HEK293 (cell line): ENCODE results near the gene KRT13.

ENCODE experiments used
- CTCF ChIA-PET: fragments of 350-600 bp; formaldehyde crosslinking; extraction: SDS; loops from one replicate; lab custom pipeline; 2021; ENCODE audit warnings: antibody characterized with exemption; lab: Yijun Ruan, JAX
- POLR2A ChIA-PET: fragments of 300-600 bp; formaldehyde crosslinking; extraction: SDS; loops from one replicate; lab custom pipeline; 2020; ENCODE audit warnings: antibody characterized with exemption, inconsistent platforms; lab: Yijun Ruan, JAX
- H3K27ac ChIP-seq: fragments of 200-500 bp; sonication (Bioruptor generic); 2 replicates; pipeline ENCODE4 v1.5.1; 2014; ENCODE audit warnings: low read depth, low read length, control low read depth, inconsistent platforms; ENCODE audit errors: extremely low read depth
- H3K36me3 ChIP-seq, 2 experiments: fragments of 200-500 bp in 1 of 2; sonication (Bioruptor generic) in 1 of 2; 1 replicate in 1 of 2; 2 replicates in 1 of 2; pipeline ENCODE4 v1.5.1; 2014 to 2017; ENCODE audit warnings: inconsistent platforms in 2 of 2, low read length in 2 of 2; ENCODE audit not compliant: control insufficient read depth in 2 of 2, insufficient read depth in 1 of 2
- H3K4me1 ChIP-seq: fragments of 200-500 bp; sonication (Bioruptor generic); 2 replicates; pipeline ENCODE4 v1.5.1; 2014; ENCODE audit warnings: mild to moderate bottlenecking, low read length, inconsistent platforms; ENCODE audit not compliant: control insufficient read depth, insufficient read depth
- H3K4me3 ChIP-seq: 2 replicates; pipeline ENCODE4 v1.5.1; 2011; ENCODE audit warnings: low read depth, mild to moderate bottlenecking, control low read depth, low read length, moderate library complexity
- H3K9me3 ChIP-seq: fragments of 200-500 bp; sonication (Bioruptor generic); 2 replicates; pipeline ENCODE4 v1.5.1; 2014; ENCODE audit warnings: low read depth, low read length, inconsistent platforms; ENCODE audit not compliant: control insufficient read depth, insufficient read depth
- BCL11A ChIP-seq: fragments of 450-650 bp; formaldehyde crosslinking; IDR thresholded peaks from 2 replicates; pipeline ENCODE4 v1.5.1; 2016; ENCODE audit warnings: low read depth, missing biosample characterization, missing genetic modification characterization
- BCL11B ChIP-seq: fragments of 450-650 bp; formaldehyde crosslinking; IDR thresholded peaks from 2 replicates; pipeline ENCODE4 v1.5.1; 2016; ENCODE audit warnings: low read depth, missing biosample characterization, missing genetic modification characterization
- GLIS1 ChIP-seq: fragments of 450-650 bp; formaldehyde crosslinking; IDR thresholded peaks from 2 replicates; pipeline ENCODE4 v1.5.1; 2016; ENCODE audit warnings: missing biosample characterization, missing genetic modification characterization
- GLIS2 ChIP-seq: fragments of 450-650 bp; formaldehyde crosslinking; IDR thresholded peaks from 2 replicates; pipeline ENCODE4 v1.5.1; 2016; ENCODE audit warnings: missing biosample characterization, missing genetic modification characterization
- IKZF3 ChIP-seq: fragments of 450-650 bp; IDR thresholded peaks from 2 replicates; pipeline ENCODE4 v1.5.0; 2018; ENCODE audit warnings: missing biosample characterization, mild to moderate bottlenecking, missing genetic modification characterization, moderate library complexity
- KLF1 ChIP-seq: fragments of 450-650 bp; formaldehyde crosslinking; IDR thresholded peaks from 2 replicates; pipeline ENCODE4 v1.5.1; 2016; ENCODE audit warnings: missing biosample characterization, missing genetic modification characterization
- PATZ1 ChIP-seq: fragments of 450-650 bp; formaldehyde crosslinking; IDR thresholded peaks from 2 replicates; pipeline ENCODE4 v1.5.1; 2016; ENCODE audit warnings: missing biosample characterization, missing genetic modification characterization
- PBX3 ChIP-seq: sonication (generic); formaldehyde crosslinking; IDR thresholded peaks from 2 replicates; pipeline ENCODE4 v1.8.1; 2022; ENCODE audit warnings: mild to moderate bottlenecking, moderate library complexity, missing genetic modification reagents
- SP7 ChIP-seq: fragments of 450-650 bp; formaldehyde crosslinking; IDR thresholded peaks from 2 replicates; pipeline ENCODE4 v1.5.1; 2016; ENCODE audit warnings: missing biosample characterization, missing genetic modification characterization
- YY1 ChIP-seq: fragments of 450-650 bp; formaldehyde crosslinking; IDR thresholded peaks from 2 replicates; pipeline ENCODE4 v1.5.1; 2018; ENCODE audit warnings: missing biosample characterization, missing genetic modification characterization
- ZBTB20 ChIP-seq: fragments of 450-650 bp; formaldehyde crosslinking; IDR thresholded peaks from 2 replicates; pipeline ENCODE4 v1.5.1; 2016; ENCODE audit warnings: missing biosample characterization, missing genetic modification characterization
- ZBTB21 ChIP-seq: fragments of 450-650 bp; formaldehyde crosslinking; IDR thresholded peaks from 2 replicates; pipeline ENCODE4 v1.5.1; 2017; ENCODE audit warnings: missing biosample characterization, missing genetic modification characterization
- ZIC2 ChIP-seq: fragments of 450-650 bp; formaldehyde crosslinking; IDR thresholded peaks from 2 replicates; pipeline ENCODE4 v1.5.1; 2016; ENCODE audit warnings: missing biosample characterization, missing genetic modification characterization
- ZNF157 ChIP-seq: fragments of 450-650 bp; formaldehyde crosslinking; IDR thresholded peaks from 2 replicates; pipeline ENCODE4 v1.5.1; 2016; ENCODE audit warnings: missing biosample characterization, missing genetic modification characterization
- ZNF16 ChIP-seq: fragments of 450-650 bp; formaldehyde crosslinking; IDR thresholded peaks from 2 replicates; pipeline ENCODE4 v1.5.1; 2016; ENCODE audit warnings: low read depth, missing biosample characterization, missing genetic modification characterization
- ZNF302 ChIP-seq: fragments of 450-650 bp; formaldehyde crosslinking; IDR thresholded peaks from 2 replicates; pipeline ENCODE4 v1.5.1; 2016; ENCODE audit warnings: missing biosample characterization, missing genetic modification characterization, low read depth
- ZNF311 ChIP-seq: fragments of 450-650 bp; formaldehyde crosslinking; IDR thresholded peaks from 2 replicates; pipeline ENCODE4 v1.5.1; 2017; ENCODE audit warnings: missing biosample characterization, missing genetic modification characterization, borderline replicate concordance
- ZNF335 ChIP-seq: fragments of 450-650 bp; formaldehyde crosslinking; conservative IDR thresholded peaks from 2 replicates; pipeline ENCODE4 v1.5.1; 2016; ENCODE audit warnings: missing biosample characterization, missing genetic modification characterization
- ZNF341 ChIP-seq: fragments of 450-650 bp; formaldehyde crosslinking; IDR thresholded peaks from 2 replicates; pipeline ENCODE4; 2016; ENCODE audit warnings: low read depth, missing biosample characterization, missing genetic modification characterization
- ZNF37A ChIP-seq: fragments of 450-650 bp; IDR thresholded peaks from 2 replicates; pipeline ENCODE4 v1.5.1; 2018; ENCODE audit warnings: missing biosample characterization, missing genetic modification characterization
- ZNF423 ChIP-seq: fragments of 450-650 bp; formaldehyde crosslinking; IDR thresholded peaks from 2 replicates; pipeline ENCODE4 v1.5.1; 2016; ENCODE audit warnings: missing biosample characterization, missing genetic modification characterization
- ZNF449 ChIP-seq: fragments of 450-650 bp; formaldehyde crosslinking; IDR thresholded peaks from 2 replicates; pipeline ENCODE4 v1.5.1; 2017; ENCODE audit warnings: missing biosample characterization, mild to moderate bottlenecking, missing genetic modification characterization, moderate library complexity
- ZNF580 ChIP-seq: fragments of 450-650 bp; formaldehyde crosslinking; IDR thresholded peaks from 2 replicates; pipeline ENCODE4 v1.5.1; 2016; ENCODE audit warnings: missing biosample characterization, missing genetic modification characterization
- ZNF623 ChIP-seq: fragments of 450-650 bp; formaldehyde crosslinking; IDR thresholded peaks from 2 replicates; pipeline ENCODE4 v1.5.1; 2016; ENCODE audit warnings: missing biosample characterization, missing genetic modification characterization
- ZNF629 ChIP-seq: fragments of 450-650 bp; formaldehyde crosslinking; IDR thresholded peaks from 2 replicates; pipeline ENCODE4 v1.5.1; 2017; ENCODE audit warnings: missing biosample characterization, missing genetic modification characterization
- ZNF654 ChIP-seq: fragments of 450-650 bp; formaldehyde crosslinking; IDR thresholded peaks from 2 replicates; pipeline ENCODE4 v1.5.1; 2016; ENCODE audit warnings: low read depth, missing biosample characterization, missing genetic modification characterization
- ZNF664 ChIP-seq: fragments of 450-650 bp; formaldehyde crosslinking; IDR thresholded peaks from 2 replicates; pipeline ENCODE4 v1.5.1; 2016; ENCODE audit warnings: missing biosample characterization, missing genetic modification characterization
- ZNF704 ChIP-seq: fragments of 450-650 bp; formaldehyde crosslinking; IDR thresholded peaks from 2 replicates; pipeline ENCODE4 v1.5.1; 2016; ENCODE audit warnings: missing biosample characterization, missing genetic modification characterization
- ZXDB ChIP-seq: fragments of 450-650 bp; formaldehyde crosslinking; IDR thresholded peaks from 2 replicates; pipeline ENCODE4 v1.5.1; 2016; ENCODE audit warnings: missing biosample characterization, missing genetic modification characterization

KRT13 gene

GRCh38 chr17:41496803-41497484, 8.5 kb downstream of the KRT13 start (continued):
- TF ChIP-seq ZNF629 (0 out of 2 replicates have a peak, but pooled peaks have one; percentile 11), ZNF157 (tag by site-specific recombination) (no peak), ZNF16 (tag by site-specific recombination) (no peak), ZNF335 (tag by site-specific recombination) (no peak), KLF1 (peak; percentile 71), ZNF302 (tag by site-specific recombination) (no peak), BCL11A (no peak), PBX3 (CRISPR knock-in tag) (peak; percentile 57; the same call in 1 of the 2 replicates), ZNF654 (peak; percentile 79), IKZF3 (tag by site-specific recombination) (0 out of 2 replicates have a peak, but pooled peaks have one; percentile 15), ZNF341 (peak; percentile 53)

GRCh38 chr17:41494524-41494923, 10.9 kb downstream of the KRT13 start:
- Histone ChIP-seq H3K36me3 (no peaks in the 10 kb centered on the region), H3K4me1 (peaks cover 6% of the 10 kb centered on the region), H3K27ac (no peak overlapping the region), H3K9me3 (no peaks in the 10 kb centered on the region), H3K4me3 (no peak overlapping the region)
- CTCF ChIA-PET, result interaction anchor here (0.6 to 7.3 kb wide), 16 partner anchors 8 to 1769 kb away, joined by 3 to 63 read pairs (median 5); partner anchors contain the start of genes KRT13 and KRT17
- POLR2A ChIA-PET, result interaction anchor here (0.5 kb wide), 1 partner anchor 671 kb away, joined by 3 read pairs; no protein-coding TSS in a partner anchor
- TF ChIP-seq GLIS2 (tag by site-specific recombination) (peak; percentile 41; the same call in 1 of the 2 replicates), ZBTB20 (peak; percentile 39; the same call in 1 of the 2 replicates), GLIS1 (tag by site-specific recombination) (peak; percentile 93), ZNF580 (no peak)

GRCh38 chr17:41492771-41493170, 12.6 kb downstream of the KRT13 start:
- ChIA-PET POLR2A (no interaction called here), CTCF (interaction anchor here (0.7 to 7.3 kb wide), 6 partner anchors 13 to 1221 kb away, joined by 3 to 63 read pairs (median 3); no protein-coding TSS in a partner anchor)
- Histone ChIP-seq H3K9me3 (no peaks in the 10 kb centered on the region), H3K36me3 (no peaks in the 10 kb centered on the region), H3K4me3 (no peak overlapping the region), H3K4me1 (peaks cover 6% of the 10 kb centered on the region), H3K27ac (no peak overlapping the region)
- TF ChIP-seq SP7 (tag by site-specific recombination) (0 out of 2 replicates have a peak, but pooled peaks have one; percentile 11), ZNF704 (tag by site-specific recombination) (no peak), ZNF423 (tag by site-specific recombination) (no peak), YY1 (0 out of 2 replicates have a peak, but pooled peaks have one; percentile 30), ZNF449 (tag by site-specific recombination) (no peak), ZNF664 (no peak), PATZ1 (tag by site-specific recombination) (peak; percentile 14; the same call in 1 of the 2 replicates), ZNF37A (tag by site-specific recombination) (no peak), BCL11B (tag by site-specific recombination) (no peak), ZNF623 (tag by site-specific recombination) (no peak), BCL11A (no peak), ZBTB21 (tag by site-specific recombination) (no peak), ZXDB (tag by site-specific recombination) (no peak), ZNF311 (tag by site-specific recombination) (no peak), ZIC2 (peak; percentile 29; the same call in 1 of the 2 replicates)
